HuH-7.5 (cell line): ENCODE data around the gene ATCAY.

Source experiments
- DNase-seq: peaks from one replicate; pipeline ENCODE4 v3.0.0; 2011; ENCODE audit warnings: low spot score

ATCAY gene, protein sequence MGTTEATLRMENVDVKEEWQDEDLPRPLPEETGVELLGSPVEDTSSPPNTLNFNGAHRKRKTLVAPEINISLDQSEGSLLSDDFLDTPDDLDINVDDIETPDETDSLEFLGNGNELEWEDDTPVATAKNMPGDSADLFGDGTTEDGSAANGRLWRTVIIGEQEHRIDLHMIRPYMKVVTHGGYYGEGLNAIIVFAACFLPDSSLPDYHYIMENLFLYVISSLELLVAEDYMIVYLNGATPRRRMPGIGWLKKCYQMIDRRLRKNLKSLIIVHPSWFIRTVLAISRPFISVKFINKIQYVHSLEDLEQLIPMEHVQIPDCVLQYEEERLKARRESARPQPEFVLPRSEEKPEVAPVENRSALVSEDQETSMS

DNA sequence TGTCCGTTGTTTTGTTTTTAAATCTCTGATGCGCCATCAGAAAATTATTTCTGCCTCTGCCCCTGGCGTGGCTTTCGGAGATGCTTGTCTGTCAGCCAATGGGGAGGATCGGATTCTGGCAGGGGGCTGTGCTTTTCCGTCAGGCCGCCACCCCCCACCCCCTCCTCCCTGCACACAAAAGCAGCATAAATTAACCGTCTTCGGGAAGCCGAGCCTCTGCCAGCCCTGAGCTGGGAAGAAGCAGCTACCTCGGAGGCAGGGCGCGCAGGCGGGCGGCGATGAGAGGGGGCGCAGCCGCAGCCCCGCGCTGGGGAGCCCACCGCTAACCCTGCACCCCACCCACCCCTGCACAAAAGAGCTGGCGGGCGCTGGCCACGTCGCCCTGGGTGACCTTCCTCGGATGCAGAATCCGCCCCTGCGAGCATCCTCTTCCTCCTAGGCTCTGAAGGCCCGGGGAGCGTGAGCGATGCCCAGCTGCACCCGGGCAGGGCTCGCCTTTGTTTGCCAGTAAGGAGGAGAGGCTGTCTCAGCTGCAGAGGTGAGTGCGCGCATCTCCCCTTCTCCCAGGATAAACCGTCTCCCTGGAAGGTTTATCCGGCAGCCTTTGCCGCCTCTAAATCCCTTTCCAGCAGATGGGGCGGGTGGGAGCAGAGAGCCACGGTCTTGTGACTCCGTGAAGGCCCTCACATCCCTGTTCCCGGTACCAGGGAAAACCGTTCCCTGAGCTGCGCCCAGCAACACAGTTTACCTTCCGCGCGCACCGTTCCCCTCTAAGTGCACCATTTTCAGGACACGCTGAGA, at the start of gene ATCAY:
TSS of gene ATCAY (plus strand) at position 215 of the 801 bp plus-strand sequence. CDS start 5,083 bp downstream, outside the sequence.
- no peak for DNase-seq

DNA sequence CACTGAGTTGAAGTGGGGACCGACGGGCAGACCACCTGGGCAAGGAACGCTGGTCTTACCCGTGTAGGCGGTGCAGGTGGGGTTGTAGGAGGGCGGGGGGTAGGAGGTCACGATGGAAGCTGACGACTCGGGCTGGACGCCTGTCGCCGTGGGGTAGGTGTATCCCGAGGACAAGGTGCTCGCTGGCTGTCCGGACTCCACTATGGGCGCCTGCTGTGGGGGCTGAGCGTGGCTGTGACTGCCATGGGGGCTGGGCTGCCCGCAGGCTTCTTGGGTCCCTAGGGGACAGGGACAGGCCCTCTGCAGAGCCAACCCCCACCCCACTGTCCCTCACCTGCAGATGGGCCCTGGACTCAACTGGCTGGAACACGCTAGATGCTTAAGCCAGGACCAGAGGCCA, 48.9 kb upstream of the ATCAY start:
- no peak for DNase-seq

DNA sequence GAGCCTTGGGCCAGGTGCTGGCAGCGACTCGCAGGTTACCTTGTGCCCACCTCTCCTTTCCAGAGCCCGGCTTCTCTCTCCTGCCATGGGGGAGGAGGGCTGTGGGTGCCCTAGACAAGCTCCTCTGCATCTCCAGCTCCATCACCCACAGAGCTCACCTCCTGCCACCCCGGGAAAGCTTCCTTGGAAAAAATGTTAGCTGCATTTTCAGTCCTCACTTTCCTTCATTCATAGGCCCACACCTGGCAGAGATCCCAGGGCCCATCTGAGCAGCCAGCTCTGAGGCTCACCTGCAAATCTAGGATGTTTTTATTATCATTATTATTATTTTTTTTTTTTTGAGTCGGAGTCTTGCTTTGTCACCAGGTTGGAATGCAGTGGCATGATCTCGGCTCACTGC, 48.5 kb upstream of the ATCAY start:
- DNase-seq = no peak

DNA sequence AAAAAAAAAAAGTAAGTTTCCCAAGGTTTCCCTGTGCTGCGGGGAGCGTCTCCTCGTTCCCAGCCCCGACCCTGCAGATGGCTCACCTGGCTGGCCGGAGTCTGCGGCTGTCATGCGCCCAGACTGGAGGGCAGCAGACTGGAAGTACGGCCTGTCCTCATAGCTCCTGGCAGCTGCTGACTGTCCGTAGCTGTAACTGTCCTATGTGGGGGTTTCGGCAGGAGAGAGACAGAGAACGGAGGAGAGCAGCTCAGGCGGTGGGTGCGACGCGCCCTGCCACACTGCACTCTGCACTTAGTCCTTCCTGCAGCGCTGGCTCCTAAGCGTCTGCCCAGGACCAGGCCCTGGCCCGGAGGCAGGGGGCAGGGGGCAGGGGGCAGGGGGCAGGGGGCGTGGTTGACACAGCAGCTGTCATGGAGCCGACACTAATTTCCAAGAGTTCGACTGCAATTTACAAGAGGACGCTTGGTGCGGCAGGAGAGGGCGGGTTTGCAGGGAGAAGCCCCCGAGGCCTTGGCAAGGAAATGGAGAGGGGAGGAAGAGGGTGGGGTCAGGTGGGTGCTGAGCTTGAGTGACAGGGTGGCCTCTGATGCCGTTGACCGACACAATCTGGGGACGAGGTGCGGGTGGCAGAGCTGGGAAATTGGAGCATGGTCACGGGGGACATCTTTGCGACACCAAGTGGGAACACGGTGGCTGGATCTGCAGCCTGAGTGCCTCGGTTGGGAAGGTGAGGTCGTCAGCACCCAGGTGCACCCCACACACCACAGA, 46.7 kb upstream of the ATCAY start:
- DNase-seq = no peak

DNA sequence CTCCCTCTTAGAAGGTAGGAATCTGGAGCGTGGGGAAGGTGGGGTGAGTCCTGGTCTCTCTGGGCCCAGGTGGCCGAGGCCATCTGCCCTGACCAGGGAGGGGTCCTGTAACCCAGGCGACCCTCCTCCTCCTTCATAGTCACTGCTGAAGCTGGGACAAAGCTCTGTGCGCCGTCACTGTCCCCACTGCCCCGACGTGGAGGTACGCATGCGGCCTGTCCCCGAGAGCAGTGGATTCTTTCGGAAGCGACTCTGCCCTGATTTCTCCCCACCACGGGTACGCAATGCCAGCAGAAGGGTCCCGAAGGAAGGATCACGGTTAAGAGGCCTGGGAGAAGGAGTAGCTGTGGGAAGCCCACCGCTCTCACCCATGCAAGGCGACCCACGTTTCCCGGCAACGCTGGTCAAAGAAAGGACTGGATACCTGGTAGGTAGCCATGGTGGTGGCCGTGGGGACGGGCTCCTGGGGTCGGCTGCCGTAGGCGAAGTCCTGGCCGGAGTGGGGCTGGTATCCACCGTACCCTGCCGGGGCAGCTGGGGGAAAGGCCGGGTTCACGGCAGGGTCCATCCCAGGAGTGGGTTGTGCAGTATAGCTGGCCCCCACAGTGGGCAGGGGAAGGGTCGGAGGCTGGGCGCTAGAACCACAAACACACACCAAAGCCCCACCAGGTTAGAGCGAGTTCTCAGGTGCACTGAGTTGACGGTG, 46.0 kb upstream of the ATCAY start:
- no peak for DNase-seq

DNA sequence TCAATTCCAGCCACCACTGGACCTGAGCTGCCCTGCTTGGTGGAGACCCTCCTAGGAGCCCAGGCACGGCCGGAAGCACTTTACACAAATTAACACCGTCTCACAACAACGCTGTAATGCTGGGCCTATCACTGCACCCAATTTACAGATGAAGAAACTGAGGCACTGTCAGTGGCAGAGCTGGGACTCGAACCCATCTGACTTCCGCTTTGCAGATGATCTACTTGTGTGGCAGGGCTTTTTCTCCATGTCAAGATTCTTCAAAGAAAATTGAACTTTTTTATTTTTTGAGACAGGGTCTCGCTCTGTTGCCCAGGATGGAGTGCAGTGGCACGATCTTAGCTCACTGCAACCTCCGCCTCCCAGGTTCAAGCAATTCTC, 45.4 kb upstream of the ATCAY start:
- DNase-seq = no peak

DNA sequence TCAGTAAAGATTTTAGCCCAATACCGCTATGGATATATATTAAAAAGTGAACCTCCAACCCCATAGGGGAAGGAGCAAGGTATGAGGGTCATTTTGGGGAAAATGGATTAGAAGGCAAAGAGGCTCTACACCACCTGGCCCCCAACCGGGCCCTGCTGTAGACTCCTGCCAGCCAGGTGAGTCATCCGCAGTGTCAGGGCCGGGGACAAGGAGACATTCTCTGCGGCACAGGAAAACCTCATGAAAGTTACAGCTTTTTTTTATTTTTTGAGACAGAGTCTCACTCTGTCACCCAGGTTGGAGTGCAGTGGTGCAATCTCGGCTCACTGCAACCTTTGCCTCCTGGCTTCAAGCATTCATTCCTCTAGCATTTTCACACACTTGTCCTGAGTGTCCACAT, 43.6 kb upstream of the ATCAY start:
- DNase-seq = no peak

DNA sequence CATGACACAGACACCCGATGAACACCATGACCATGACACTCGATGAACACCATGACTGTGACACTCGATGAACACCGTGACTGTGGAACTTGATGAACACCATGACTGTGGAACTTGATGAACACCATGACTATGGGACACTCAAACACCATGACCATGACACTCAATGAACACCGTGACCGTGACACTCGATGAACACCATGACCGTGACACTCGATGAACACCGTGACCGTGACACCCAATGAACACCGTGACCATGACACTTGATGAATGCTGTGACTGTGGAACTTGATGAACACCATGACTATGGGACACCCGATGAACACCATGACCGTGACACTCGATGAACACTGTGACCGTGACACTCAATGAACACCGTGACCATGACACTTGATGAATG, 43.2 kb upstream of the ATCAY start:
- no peak for DNase-seq

DNA sequence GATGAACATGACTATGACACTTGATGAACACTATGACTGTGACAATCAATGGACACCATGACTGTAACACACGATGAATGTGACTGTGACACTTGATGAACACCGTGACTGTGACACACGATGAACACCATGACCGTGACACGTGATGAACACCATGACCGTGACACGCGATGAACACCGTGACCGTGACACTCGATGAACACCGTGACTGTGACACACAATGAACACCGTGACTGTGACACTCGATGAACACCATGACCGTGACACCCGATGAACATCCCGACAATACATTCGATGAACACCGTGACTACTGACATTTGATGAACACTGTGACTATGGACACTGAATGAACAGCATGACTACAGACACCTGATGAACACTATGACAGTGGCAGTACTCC, 42.6 kb upstream of the ATCAY start:
- no peak for DNase-seq

DNA sequence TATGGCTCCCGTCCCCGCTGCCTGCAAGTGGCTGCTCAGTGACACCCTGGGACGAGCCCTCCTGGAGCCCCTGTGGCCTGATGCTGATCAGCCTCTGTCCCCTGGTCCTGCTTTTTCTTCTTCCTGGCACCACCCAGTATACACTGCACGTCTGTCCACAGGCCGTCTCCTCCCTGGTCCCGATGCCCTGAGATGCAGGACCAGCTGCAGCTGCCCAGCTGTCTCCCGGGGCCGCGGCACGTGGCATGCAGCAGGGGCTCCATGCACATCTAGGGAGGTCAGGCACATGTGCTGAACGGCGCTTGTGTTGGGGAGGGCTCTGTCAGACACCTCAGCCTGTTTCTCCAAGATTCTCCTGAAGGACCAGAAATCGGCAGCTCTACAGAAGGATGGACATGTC, 41.8 kb upstream of the ATCAY start:
- DNase-seq = no peak

DNA sequence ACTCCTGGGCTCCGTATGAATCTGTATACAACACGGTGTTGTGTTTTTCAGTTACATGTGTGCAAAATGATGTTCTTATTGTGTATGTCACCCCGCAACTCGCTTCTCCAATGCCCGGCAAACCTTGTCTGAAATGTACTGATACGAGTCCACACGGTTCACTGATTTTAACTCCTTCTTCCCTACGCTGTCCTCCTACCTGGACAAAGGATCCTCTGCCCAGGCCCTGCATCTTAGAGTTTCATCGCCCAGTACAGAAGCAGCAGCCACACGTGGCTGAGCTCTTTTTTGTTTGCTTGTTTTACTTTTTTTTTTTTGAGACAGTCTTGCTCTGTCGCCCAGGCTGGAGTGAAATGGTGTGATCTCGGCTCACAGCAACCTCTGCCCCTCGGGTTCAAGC, 40.5 kb upstream of the ATCAY start:
- DNase-seq = no peak

DNA sequence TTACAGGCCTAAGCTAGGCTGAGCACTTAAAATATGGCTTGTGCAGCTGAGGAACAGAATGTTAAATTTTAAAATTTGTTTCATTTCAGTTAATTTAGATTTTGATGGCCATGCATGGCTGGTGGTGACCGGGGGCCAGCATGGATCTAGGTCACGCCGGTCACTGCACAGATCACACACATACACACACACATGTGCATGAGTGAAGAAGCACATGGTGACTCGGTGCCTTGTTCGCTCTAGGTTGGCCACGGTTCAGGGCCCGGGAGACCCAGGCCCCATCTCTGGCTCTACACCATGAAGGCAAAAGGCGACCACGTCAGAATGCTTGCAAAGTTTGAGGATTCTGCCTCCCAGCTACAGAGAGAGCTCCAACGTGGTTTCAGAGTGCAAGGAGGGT, 39.7 kb upstream of the ATCAY start:
- DNase-seq = no peak

DNA sequence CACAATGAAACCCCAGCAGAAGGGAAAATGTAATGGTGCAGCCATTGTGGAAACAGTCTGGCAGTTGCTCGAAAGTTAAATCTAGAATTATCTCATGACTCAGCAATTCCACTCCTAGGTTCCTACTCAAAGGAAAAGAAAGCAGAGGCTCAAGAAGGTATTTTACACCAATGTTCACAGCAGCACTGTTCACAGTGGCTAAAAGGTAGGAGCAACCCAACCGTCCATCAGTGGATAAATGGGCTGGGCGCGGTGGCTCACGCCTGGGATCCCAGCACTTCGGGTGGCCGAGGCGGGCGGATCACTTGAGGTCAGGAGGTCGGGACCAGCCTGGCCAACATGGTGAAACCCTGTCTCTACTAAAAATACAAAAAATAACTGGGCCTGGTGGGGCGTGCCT, 37.5 kb upstream of the ATCAY start:
- DNase-seq = no peak

DNA sequence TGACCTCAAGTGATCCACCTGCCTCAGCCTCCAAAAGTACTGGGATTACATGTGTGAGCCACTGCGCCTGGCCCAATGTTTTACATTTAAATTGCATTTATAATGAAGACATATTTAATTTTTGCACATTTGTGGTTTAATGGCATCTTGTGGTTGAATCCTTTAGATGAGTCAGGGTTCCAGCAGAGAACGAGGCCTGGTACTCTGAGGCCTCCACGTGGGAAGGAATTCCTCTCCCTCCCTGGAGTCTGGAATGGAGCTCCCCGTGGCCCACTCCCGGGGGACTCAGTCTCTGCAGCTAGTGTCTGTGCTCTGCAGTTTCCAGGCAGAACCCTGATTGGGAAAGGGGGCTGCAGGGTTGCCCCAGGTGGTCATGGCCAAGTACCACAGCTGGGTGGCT, 35.9 kb upstream of the ATCAY start:
- no peak for DNase-seq

DNA sequence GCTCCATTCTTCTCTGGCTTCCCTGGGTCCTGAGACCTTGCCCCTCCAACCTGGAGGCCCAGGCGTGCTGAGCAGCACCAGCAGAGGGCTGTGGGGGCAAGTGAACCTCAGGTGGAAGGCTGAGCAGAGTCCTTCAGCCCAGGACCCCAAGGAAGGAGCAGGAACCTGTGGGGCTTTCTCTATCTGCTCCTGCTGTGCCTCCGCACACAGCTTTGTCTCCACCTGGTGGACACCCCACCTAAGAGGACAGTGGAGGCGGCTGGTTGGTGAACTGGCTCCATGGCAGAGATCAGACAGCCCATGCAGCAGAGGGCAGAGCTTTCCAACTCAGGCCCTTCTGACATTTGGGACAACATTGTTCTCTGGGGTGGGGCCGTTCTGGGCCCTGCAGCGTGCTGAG, 31.4 kb upstream of the ATCAY start:
- DNase-seq = peak; percentile 89

DNA sequence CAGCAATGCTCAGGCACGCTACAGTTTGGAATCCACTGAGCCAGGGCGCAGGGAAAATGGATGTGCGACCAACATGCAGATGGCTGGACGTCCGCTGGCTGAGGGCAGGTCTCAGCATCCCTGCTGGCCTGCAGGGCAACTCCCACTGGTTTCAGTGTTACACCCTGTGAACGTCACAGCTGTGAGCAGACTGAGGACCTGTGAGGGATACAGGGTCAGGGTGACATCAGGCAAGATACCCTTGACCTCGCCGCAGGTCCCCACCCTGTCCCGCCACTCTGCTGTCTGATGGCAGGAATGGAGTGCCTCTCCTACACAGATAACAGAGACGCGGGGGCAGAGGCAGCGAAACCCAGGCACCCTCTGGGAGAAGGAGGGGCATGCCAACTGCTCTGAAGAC, 30.7 kb upstream of the ATCAY start:
- no peak for DNase-seq

DNA sequence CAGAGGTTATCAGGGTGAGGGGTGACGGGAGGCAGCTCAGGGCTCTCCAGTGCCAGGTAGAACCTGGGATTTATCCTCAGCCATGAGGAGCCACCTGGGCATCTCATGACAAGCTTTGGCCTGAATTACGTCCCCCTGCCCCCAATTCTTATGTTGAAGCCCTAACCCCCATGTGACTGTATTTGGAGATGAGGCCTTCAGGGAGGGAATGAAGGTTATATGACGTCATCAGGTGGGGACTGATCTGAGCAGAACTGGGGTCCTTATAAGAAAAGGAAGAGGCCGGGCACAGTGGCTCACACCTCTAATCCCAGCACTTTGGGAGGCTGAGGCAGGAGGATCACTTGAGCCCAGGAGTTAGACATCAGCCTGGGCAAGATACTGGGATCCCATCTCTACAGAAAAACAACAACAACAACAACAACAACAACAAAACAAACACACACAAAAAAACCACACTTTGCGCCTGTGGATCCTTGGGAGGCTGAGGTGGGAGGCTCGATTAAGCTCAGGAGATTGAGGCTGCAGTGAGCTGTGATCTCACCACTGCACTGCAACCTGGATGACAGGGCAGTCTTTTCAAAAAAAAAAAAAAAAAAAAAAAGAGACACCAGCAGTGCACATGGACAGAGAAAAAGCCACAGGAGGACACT, 30.0 kb upstream of the ATCAY start:
- no peak for DNase-seq

DNA sequence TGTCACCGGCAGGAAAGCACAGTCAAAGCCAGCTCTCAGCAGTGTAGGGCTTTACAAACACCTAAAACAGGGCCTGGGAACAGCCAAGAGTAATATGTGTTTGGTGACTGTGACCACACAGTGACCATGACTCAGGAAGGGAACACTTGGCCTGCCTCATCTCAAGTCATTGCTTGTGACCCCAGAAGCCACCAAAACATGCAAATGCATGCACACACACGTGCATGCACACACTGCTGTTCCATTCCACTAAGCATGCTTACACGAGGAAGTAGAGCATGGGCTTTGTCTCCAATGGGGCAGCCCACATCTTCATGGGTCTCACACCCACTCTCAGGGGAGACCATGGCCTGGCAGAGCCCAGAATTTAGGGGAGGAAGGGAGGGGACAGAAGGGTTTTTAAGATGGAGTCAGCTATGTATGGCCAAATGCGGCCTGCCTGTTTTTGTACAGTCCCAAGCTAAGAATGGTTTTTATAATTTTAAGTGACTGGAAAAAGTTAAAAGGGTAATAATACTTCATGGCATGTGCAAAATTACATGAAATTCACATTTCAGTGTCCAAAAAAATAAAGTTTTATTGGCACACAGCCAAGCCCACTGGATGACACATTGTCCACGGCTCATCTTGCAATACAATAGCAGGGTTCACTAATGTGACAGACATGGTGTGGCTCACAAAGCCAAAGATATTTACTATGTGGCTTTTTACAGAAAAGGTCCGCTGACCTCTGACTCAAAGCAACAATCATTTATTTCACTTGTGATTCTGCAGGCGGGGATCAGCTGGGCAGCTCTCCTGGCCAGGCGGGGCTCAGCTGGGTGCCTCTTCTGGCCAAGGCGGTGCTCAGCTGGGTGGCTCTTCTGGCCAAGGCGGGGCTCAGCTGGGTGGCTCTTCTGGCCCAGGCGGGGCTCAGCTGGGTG, 29.0 kb upstream of the ATCAY start:
- no peak for DNase-seq

DNA sequence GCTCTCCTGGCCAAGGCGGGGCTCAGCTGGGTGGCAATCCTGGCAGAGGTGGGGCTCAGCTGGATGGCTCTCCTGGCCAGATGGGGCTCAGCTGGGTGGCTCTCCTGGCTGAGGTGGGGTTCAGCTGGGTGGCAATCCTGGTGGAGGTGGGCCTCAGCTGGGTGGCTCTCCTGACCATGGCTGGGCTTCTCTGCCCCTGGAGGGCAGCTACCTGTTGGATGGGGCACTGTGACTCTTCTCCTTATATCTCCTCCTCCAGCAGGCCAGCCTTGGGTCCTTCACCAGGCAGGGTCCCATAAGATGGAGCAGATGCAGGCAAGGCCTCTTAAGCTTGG, 28.3 kb upstream of the ATCAY start:
- DNase-seq = no peak

DNA sequence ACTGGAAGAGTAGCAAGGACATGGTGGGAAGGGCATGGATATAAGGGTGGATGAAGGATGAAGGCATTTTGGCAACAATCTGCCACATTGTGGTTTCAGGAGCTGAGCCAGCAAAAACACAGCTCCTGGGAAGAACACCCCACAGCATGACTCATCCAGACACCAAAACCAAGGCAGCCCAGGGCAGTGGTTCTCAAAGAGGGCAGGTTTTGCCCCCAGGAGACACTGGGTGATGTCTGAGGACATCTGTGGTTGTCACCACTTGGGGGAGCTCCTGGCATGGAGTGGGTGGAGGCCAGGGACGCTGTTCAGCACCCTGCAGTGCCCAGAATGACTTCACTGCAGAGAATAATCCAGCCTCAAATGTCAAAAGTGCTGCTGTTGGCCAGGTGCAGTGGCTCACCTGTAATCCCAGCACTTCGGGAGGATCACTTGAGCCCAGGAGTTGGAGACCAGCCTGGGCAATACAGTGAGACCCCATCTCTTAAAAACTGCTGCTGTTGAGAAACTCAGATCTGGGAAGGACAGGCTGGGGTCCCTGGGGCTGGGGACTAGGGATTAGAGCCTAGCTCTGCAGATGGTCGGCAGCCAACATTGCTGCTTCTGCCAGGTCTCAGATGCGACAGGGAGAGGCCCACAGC, 27.8 kb upstream of the ATCAY start:
- DNase-seq = peak; percentile 67
